Dendritic cell treated with granulocyte-macrophage colony-stimulating factor and Interleukin-4, amounts not matched to agents 40 ng/mL and 50 ng/mL, for 4 days (primary cell): Measurements from ENCODE around the gene PRIM1.
"Not testable (repeated sequence)": the region's sequence is repeated elsewhere in the genome, so short reads cannot be mapped to it uniquely, and the experiment has no call there.

ENCODE experiments used
- H3K27ac Mint-ChIP-seq: one replicate; pipeline ENCODE4 v1.8.0; 2022; ENCODE audit warnings: mild to moderate bottlenecking, mixed read lengths
- H3K27me3 Mint-ChIP-seq: one replicate; pipeline ENCODE4 v1.8.0; 2022; ENCODE audit warnings: mild to moderate bottlenecking, mixed read lengths
- H3K36me3 Mint-ChIP-seq: one replicate; pipeline ENCODE4 v1.8.0; 2022; ENCODE audit warnings: low read depth, mixed read lengths
- H3K4me1 Mint-ChIP-seq: one replicate; pipeline ENCODE4 v1.8.0; 2022; ENCODE audit warnings: low read depth, mixed read lengths
- H3K4me3 Mint-ChIP-seq: one replicate; pipeline ENCODE4 v1.8.0; 2022; ENCODE audit warnings: mild to moderate bottlenecking, moderate library complexity, mixed read lengths
- H3K9me3 Mint-ChIP-seq: one replicate; pipeline ENCODE4 v1.8.0; 2022; ENCODE audit warnings: mixed read lengths
- intact Hi-C: fragments of 100-400 bp; cut with micrococcal nuclease; formaldehyde crosslinking; loops from one replicate; pipeline ENCODE4 v1.15.0; 2022

The PRIM1 gene

GRCh38 chr12:56719056-56719455 is 33.1 kb downstream of the PRIM1 start:
- Mint-ChIP-seq H3K36me3 (peaks cover 89% of the 10 kb centered on the region), H3K4me1 (peaks cover 68% of the 10 kb centered on the region), H3K27ac (peak overlapping the region; percentile 49), H3K9me3 (no peaks in the 10 kb centered on the region), H3K27me3 (no peaks in the 10 kb centered on the region), H3K4me3 (no peak overlapping the region)
- intact Hi-C loops: no loop called here

GRCh38 chr12:56718636-56719035 is 33.5 kb downstream of the PRIM1 start:
- Mint-ChIP-seq H3K4me3 (peak overlapping the region; percentile 7), H3K27ac (peak overlapping the region; percentile 49), H3K27me3 (no peaks in the 10 kb centered on the region), H3K36me3 (peaks cover 89% of the 10 kb centered on the region), H3K9me3 (no peaks in the 10 kb centered on the region), H3K4me1 (peaks cover 68% of the 10 kb centered on the region)
- intact Hi-C loops: no loop called here

DNA sequence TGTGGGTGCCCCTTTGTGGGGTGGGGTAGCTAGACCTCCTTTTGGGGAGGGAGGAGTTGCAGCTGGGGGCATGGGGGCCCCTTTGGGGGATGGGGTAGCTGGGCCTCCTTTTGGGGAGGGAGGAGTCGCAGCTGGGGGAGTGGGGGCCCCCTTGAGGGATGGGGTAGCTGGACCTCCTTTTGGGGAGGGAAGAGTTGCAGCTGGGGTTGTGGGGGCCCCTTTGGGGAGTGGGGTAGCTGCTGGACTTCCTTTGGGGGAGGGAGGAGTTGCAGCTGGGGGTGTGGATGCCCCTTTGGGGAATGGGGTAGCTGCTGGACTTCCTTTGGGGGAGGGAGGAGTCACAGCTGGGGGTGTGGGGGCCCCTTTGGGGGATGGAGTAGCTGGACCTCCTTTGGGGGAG is 34.0 kb downstream of the PRIM1 start:
- Mint-ChIP-seq H3K9me3 (no peaks in the 10 kb centered on the region), H3K4me3 (no peak overlapping the region), H3K36me3 (peaks cover 89% of the 10 kb centered on the region), H3K27me3 (no peaks in the 10 kb centered on the region), H3K4me1 (peaks cover 68% of the 10 kb centered on the region), H3K27ac (no peak overlapping the region)
- intact Hi-C loops: no loop called here

DNA sequence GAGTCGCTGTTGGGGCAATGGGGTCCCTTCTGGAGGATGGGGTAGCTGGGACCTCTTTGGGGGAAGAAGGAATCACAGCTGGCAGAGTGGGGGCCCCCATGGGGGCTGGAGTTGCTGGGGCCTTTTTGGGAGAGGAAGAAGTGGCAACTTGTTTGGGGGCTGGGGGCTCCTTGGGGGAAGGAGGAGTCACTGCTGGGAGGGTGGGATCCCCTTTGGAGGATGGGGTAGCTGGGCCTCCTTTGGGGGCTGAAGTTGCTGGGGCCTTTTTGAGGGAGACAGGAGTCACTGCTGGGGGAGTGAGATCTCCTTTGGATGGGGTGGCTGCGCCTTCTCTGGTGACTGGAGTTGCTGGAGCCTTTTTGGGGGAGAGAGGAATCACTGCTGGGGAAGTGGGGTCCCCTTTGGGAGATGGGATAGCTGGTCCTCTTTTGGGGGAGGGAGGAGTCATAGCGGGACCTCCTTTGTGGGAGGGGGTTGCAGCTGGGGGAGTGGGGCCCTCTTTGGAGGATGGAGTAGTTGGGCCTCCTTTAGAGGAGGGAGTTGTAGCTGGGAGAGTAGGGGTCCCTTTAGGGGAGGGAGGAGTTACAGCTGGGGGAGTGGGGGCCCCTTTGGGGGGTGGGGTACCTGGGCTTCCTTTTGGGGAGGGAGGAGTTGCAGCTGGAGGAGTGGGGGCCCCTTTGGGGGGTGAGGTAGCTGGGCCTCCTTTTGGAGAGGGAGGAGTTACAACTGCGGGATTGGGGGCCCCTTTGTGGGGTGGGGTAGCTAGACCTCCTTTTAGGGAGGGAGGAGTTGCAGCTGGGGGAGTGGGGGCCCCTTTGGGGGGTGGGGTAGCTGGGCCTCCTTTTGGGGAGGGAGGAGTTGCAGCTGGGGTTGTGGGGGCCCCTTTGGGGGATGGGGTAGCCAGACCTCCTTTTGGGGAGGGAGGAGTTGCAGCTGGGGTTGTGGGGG is 34.9 kb downstream of the PRIM1 start:
- no peak overlapping the region for H3K4me3 Mint-ChIP-seq
- intact Hi-C loops: no loop called here
- H3K27ac Mint-ChIP-seq: peak overlapping the region; percentile 61
- no peaks in the 10 kb centered on the region for H3K27me3 Mint-ChIP-seq
- H3K4me1 Mint-ChIP-seq: peaks cover 63% of the 10 kb centered on the region
- peaks cover 92% of the 10 kb centered on the region for H3K36me3 Mint-ChIP-seq
- H3K9me3 Mint-ChIP-seq: no peaks in the 10 kb centered on the region

DNA sequence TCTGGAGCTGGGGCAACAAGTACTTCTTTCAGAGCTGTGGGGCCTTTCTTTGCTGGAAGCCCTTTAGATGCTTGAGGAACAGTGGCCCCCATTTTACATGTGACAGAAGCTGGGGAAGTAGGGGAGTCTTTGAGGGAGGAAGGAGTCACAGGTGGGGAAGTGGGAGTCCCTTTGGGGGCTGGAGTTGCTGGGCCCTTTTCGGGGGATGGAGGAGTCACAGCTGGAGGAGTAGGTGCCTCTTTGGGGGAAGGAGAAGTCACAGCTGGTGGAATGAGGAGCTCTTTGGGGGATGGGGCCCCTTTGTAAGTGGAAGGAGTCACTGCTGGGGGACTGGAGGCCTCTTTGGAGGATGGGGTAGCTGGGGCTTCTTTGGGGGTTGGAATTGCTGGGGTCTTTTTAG is 35.7 kb downstream of the PRIM1 start:
- H3K27ac Mint-ChIP-seq: peak overlapping the region; percentile 61
- H3K4me1 Mint-ChIP-seq: peaks cover 55% of the 10 kb centered on the region
- no peaks in the 10 kb centered on the region for H3K27me3 Mint-ChIP-seq
- peaks cover 92% of the 10 kb centered on the region for H3K36me3 Mint-ChIP-seq
- intact Hi-C loops: no loop called here
- H3K4me3 Mint-ChIP-seq: no peak overlapping the region
- no peaks in the 10 kb centered on the region for H3K9me3 Mint-ChIP-seq

DNA sequence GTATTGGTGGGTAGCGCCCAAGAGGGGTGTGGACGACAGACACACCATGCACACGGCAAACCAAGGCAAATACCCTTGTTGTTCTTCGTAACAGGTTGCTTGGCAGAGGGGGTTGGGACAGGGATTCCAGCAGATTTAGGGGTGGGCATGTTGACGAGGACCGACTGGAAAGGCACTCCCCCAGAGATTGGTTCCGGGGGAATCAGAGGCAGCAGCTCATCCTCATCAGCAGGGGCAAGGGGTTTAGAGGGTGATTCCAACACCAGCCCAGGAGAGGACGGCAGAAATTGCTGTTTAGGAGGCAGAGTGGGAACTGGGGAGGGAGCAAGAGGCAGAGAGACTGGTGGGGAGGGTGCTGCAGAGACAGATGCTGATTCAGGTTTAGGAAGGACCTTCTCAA is 36.3 kb downstream of the PRIM1 start:
- Mint-ChIP-seq H3K9me3 (no peaks in the 10 kb centered on the region), H3K36me3 (peaks cover 92% of the 10 kb centered on the region), H3K27ac (peak overlapping the region; percentile 61), H3K4me1 (peaks cover 48% of the 10 kb centered on the region), H3K4me3 (no peak overlapping the region), H3K27me3 (no peaks in the 10 kb centered on the region)
- intact Hi-C loops: no loop called here

GRCh38 chr12:56714431-56714929 is 37.6 kb downstream of the PRIM1 start:
- H3K27me3 Mint-ChIP-seq: no peaks in the 10 kb centered on the region
- H3K4me1 Mint-ChIP-seq: peaks cover 37% of the 10 kb centered on the region
- peaks cover 80% of the 10 kb centered on the region for H3K36me3 Mint-ChIP-seq
- H3K4me3 Mint-ChIP-seq: no peak overlapping the region
- H3K9me3 Mint-ChIP-seq: no peaks in the 10 kb centered on the region
- intact Hi-C loops: no loop called here
- no peak overlapping the region for H3K27ac Mint-ChIP-seq

DNA sequence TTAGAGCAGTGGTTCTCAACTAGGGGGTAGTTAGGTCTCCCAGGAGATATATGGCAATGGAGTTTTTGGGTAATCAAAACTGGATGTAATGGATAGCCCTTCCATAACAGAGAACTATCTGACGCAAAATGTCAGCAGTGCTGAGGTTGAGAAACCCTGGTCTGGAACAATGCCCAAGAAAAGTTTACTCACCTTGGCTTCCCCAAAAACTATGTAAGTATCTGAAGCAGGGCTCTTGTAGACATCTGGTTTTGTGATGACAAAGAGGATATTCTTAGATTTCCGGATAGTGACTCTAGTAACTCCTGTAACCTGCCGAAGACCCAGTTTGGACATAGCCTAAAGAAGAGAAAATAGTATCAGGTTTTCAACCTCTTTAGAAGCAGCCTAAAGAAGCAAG is 38.8 kb downstream of the PRIM1 start:
- Mint-ChIP-seq H3K36me3 (peaks cover 68% of the 10 kb centered on the region), H3K9me3 (no peaks in the 10 kb centered on the region), H3K27me3 (no peaks in the 10 kb centered on the region), H3K4me1 (peaks cover 33% of the 10 kb centered on the region), H3K4me3 (no peak overlapping the region), H3K27ac (no peak overlapping the region)
- intact Hi-C loops: no loop called here

DNA sequence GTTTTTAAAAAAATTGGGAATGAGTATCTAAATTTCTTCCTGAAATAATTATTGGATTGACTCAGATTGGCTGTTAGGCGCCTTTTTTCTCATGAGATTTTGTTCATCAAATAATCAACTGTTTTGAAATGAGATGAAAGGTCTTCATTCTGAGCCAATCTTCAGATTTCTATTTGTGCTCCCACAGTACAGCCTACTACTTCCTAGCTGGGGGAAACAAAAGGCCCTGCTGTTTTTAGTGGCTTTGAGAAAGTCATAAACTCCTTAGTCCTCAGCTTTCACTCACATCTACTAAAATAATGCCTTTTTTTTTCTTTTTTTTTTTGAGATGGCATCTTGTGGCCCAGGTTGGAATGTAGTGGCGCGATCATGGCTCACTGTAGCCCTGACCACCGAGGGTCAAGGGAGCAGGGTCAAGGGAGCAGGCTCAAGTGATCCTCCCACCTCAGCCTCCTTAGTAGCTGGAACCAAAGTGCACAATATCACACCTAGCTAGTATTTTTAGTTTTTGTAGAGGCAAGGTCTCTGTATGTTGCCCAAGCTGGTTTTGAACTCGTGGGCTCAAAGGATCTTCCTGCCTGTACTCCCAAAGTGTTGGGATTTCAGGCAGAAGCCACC is 42.3 kb downstream of the PRIM1 start:
- Mint-ChIP-seq H3K27me3 (no peaks in the 10 kb centered on the region), H3K27ac (peak overlapping the region; percentile 39), H3K4me3 (no peak overlapping the region), H3K36me3 (peaks cover 41% of the 10 kb centered on the region), H3K4me1 (peaks cover 17% of the 10 kb centered on the region), H3K9me3 (no peaks in the 10 kb centered on the region)
- intact Hi-C loops: no loop called here

DNA sequence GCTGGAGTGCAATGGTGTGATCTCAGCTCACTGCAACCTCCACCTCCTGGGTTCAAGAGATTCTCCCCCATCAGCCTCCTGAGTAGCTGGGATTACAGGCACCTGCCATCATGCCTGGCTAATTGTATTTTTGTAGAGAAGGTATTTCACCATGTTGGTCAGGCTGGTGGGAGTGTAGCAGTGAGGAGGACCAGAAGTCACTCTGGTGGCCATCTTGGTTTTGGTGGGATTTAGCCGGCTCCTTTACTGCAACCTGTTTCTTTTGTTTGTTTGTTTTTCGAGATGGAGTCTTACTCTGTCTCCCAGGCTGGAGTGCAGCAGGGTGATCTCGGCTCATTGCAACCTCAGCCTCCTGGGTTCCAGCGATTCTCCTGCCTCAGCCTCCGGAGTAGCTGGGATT is 47.6 kb downstream of the PRIM1 start:
- intact Hi-C loops, H3K27me3 Mint-ChIP-seq, H3K27ac Mint-ChIP-seq, H3K4me3 Mint-ChIP-seq, H3K9me3 Mint-ChIP-seq, H3K36me3 Mint-ChIP-seq: not testable (repeated sequence)
- H3K4me1 Mint-ChIP-seq: peaks cover 27% of the 10 kb centered on the region

GRCh38 chr12:56699020-56699661 is 53.0 kb downstream of the PRIM1 start:
- Mint-ChIP-seq H3K36me3 (no peaks in the 10 kb centered on the region), H3K27me3 (no peaks in the 10 kb centered on the region), H3K4me1 (peaks cover 20% of the 10 kb centered on the region), H3K9me3 (no peaks in the 10 kb centered on the region), H3K4me3 (no peak overlapping the region), H3K27ac (peak overlapping the region; percentile 43)
- intact Hi-C loops: no loop called here

- intact Hi-C loops: no loop called here
- Mint-ChIP-seq H3K36me3 (no peaks in the 10 kb centered on the region), H3K4me1 (peaks cover 12% of the 10 kb centered on the region), H3K9me3 (no peaks in the 10 kb centered on the region), H3K4me3 (no peak overlapping the region), H3K27me3 (no peaks in the 10 kb centered on the region), H3K27ac (no peak overlapping the region)
These were observed 56.6 kb downstream of the PRIM1 start for GRCh38 chr12:56695327-56696101.

DNA sequence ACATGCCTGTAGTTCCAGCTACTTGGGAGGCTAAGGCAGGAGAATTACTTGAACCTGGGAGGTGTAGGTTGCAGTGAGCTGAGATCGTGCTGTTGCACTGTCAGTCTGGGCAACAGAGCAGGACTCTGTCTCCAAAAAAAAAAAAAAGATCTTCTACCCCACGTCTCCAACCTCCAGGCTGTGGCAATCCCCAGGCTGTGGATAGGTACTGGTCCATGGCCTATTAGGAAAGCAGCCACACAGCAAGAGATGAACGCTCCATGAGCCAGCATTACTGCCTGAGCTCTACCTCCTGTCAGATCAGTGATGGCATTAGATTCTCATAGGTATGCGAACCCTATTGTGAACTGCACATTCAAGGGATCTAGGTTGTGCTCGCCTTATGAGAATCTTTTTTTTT is 58.0 kb downstream of the PRIM1 start:
- intact Hi-C loops: no loop called here
- no peak overlapping the region for H3K4me3 Mint-ChIP-seq

More for the DNA sequence above, 58.0 kb downstream of the PRIM1 start:
- H3K36me3 Mint-ChIP-seq: no peaks in the 10 kb centered on the region
- peaks cover 4% of the 10 kb centered on the region for H3K4me1 Mint-ChIP-seq
- no peaks in the 10 kb centered on the region for H3K9me3 Mint-ChIP-seq
- H3K27me3 Mint-ChIP-seq: no peaks in the 10 kb centered on the region
- no peak overlapping the region for H3K27ac Mint-ChIP-seq
